Tibial nerve (tissue), 4 donors: Measurements from ENCODE around the gene STX8. TPM values are rescaled to one million over a fixed set of nuclear protein-coding genes. Genes with fewer than 3 reads are reported as not detected.

ENCODE experiments used
- DNase-seq, 2 donors: peaks; one replicate each; pipeline ENCODE4 v3.0.0-alpha.2; 2019; ENCODE audit warnings: low spot score in 2 of 2
- H3K27ac ChIP-seq, 4 donors: fragments of 200-600 bp; sonication (generic) in 3 of 4; one replicate each; pipeline ENCODE4 v1.5.1; 2017 to 2019; ENCODE audit warnings: mild to moderate bottlenecking in 1 of 4
- H3K27me3 ChIP-seq, 2 donors: fragments of 200-600 bp; sonication (generic) in 1 of 2; one replicate each; pipeline versions ENCODE4 v1.5.1 to v1.6.0; 2017 to 2019
- H3K36me3 ChIP-seq, 3 donors: fragments of 200-600 bp; sonication (generic); one replicate each; pipeline ENCODE4 v1.5.1; 2018 to 2019
- H3K4me1 ChIP-seq, 4 donors: fragments of 200-600 bp; sonication (generic) in 3 of 4; one replicate each; pipeline ENCODE4 v1.5.1; 2017 to 2019
- H3K4me3 ChIP-seq, 4 donors: fragments of 200-600 bp; sonication (generic) in 3 of 4; one replicate each; pipeline ENCODE4 v1.5.1; 2017 to 2019; ENCODE audit warnings: mild to moderate bottlenecking in 1 of 4, moderate library complexity in 1 of 4
- H3K9me3 ChIP-seq, 4 donors: fragments of 200-600 bp; sonication (generic) in 3 of 4; one replicate each; pipeline ENCODE4 v1.5.1; 2017 to 2019
- CTCF ChIP-seq, 5 experiments: fragments of 200-600 bp in 3 of 5; fragments of 450-650 bp in 2 of 5; sonication (generic) in 3 of 5; IDR thresholded peaks; one replicate each; pipeline ENCODE4 v1.5.1; 2016 to 2019; ENCODE audit warnings: antibody characterized with exemption in 5 of 5, mild to moderate bottlenecking in 3 of 5, moderate library complexity in 2 of 5
- EP300 ChIP-seq, 2 donors: sonication (generic); formaldehyde crosslinking; IDR thresholded peaks; one replicate each; pipeline ENCODE4 v1.6.1; 2017; ENCODE audit warnings: antibody characterized with exemption in 2 of 2, mild to moderate bottlenecking in 1 of 2
- POLR2A ChIP-seq, 2 donors: fragments of 450-650 bp; IDR thresholded peaks; one replicate each; pipeline ENCODE4 v1.6.1; 2017; ENCODE audit warnings: antibody characterized with exemption in 2 of 2, mild to moderate bottlenecking in 2 of 2, moderate library complexity in 2 of 2
- WGBS, 2 donors: methylation state at CpG; one replicate each; pipeline ENCODE4 v1.1.5; 2018; 5-methylcytosine and 5-hydroxymethylcytosine counted together
- total RNA-seq, 4 donors: library from RNA; depleted of rRNA; stranded (reverse); fragments of >200 nt; gene quantifications; one replicate each; pipeline ENCODE4 v1.1.0, GENCODE V29; 2016

The STX8 gene
- total RNA-seq, 4 donors from 2014 or later, result 57.7 to 97.2 (median 69.1) TPM

- no peaks in the 10 kb centered on the region for H3K27me3 ChIP-seq
- no peak overlapping the region for H3K27ac ChIP-seq
- H3K36me3 ChIP-seq, result peaks cover 0 to 7% (median 0%) of the 10 kb centered on the region in 3 donors
- H3K9me3 ChIP-seq, result peaks cover 0 to 10% (median 0%) of the 10 kb centered on the region in 4 donors
- no peak overlapping the region for H3K4me3 ChIP-seq
- peaks cover 0 to 10% (median 0%) of the 10 kb centered on the region in 4 donors for H3K4me1 ChIP-seq
- WGBS, 2 donors, result 92 to 100% methylated on average over 2 to 6 of the region's 6 CpGs
- TF ChIP-seq CTCF (IDR thresholded peaks at IDR 0.05) (no peak), EP300 (IDR thresholded peaks at IDR 0.05) (no peak), POLR2A (IDR thresholded peaks at IDR 0.05) (no peak)
- DNase-seq, result no peak
Observed at GRCh38 chr17:9232155-9232475, 343.5 kb downstream of the STX8 start.

GRCh38 chr17:9231449-9232154 lies 344.0 kb downstream of the STX8 start:
- Histone ChIP-seq H3K27me3 (no peaks in the 10 kb centered on the region), H3K4me3 (no peak overlapping the region), H3K9me3 (peaks cover 0 to 7% (median 0%) of the 10 kb centered on the region in 4 donors), H3K36me3 (peaks cover 0 to 2% (median 0%) of the 10 kb centered on the region in 3 donors), H3K4me1 (peaks cover 0 to 10% (median 0%) of the 10 kb centered on the region in 4 donors), H3K27ac (no peak overlapping the region)
- DNase-seq, result no peak
- 70 to 83% methylated on average over 12 to 22 of the region's 23 CpGs for WGBS, 2 donors
- no peak for TF ChIP-seq EP300 (IDR thresholded peaks at IDR 0.05)
- no peak for TF ChIP-seq CTCF (IDR thresholded peaks at IDR 0.05)
- no peak for TF ChIP-seq POLR2A (IDR thresholded peaks at IDR 0.05)

GRCh38 chr17:9230861-9231260 lies 344.8 kb downstream of the STX8 start:
- H3K4me3 ChIP-seq, result no peak overlapping the region
- no peak for DNase-seq
- no peak overlapping the region for H3K27ac ChIP-seq
- WGBS, 2 donors, result 88 to 100% methylated on average over 11 of the region's 11 CpGs
- no peaks in the 10 kb centered on the region for H3K36me3 ChIP-seq
- H3K4me1 ChIP-seq, result peaks cover 0 to 10% (median 0%) of the 10 kb centered on the region in 4 donors
- no peak for TF ChIP-seq CTCF (IDR thresholded peaks at IDR 0.05)
- TF ChIP-seq POLR2A (IDR thresholded peaks at IDR 0.05), result no peak
- no peak for TF ChIP-seq EP300 (IDR thresholded peaks at IDR 0.05)
- peaks cover 0 to 2% (median 0%) of the 10 kb centered on the region in 4 donors for H3K9me3 ChIP-seq
- no peaks in the 10 kb centered on the region for H3K27me3 ChIP-seq

- no peaks in the 10 kb centered on the region for H3K27me3 ChIP-seq
- H3K36me3 ChIP-seq, result no peaks in the 10 kb centered on the region
- WGBS, 2 donors, result 58 to 71% methylated on average over 13 to 15 of the region's 15 CpGs
- DNase-seq, result no peak
- TF ChIP-seq CTCF (IDR thresholded peaks at IDR 0.05) (no peak), EP300 (IDR thresholded peaks at IDR 0.05) (no peak), POLR2A (IDR thresholded peaks at IDR 0.05) (no peak)
- H3K4me3 ChIP-seq, result no peak overlapping the region
- no peaks in the 10 kb centered on the region for H3K9me3 ChIP-seq
- H3K4me1 ChIP-seq, result peaks cover 0 to 10% (median 0%) of the 10 kb centered on the region in 4 donors
- H3K27ac ChIP-seq, result no peak overlapping the region
Observed at GRCh38 chr17:9230346-9230745, 345.3 kb downstream of the STX8 start.

GRCh38 chr17:9229826-9230201 lies 345.8 kb downstream of the STX8 start:
- Histone ChIP-seq H3K9me3 (no peaks in the 10 kb centered on the region), H3K27ac (no peak overlapping the region), H3K36me3 (no peaks in the 10 kb centered on the region), H3K4me1 (peaks cover 0 to 10% (median 0%) of the 10 kb centered on the region in 4 donors), H3K27me3 (no peaks in the 10 kb centered on the region), H3K4me3 (no peak overlapping the region)
- TF ChIP-seq CTCF (IDR thresholded peaks at IDR 0.05) (no peak), POLR2A (IDR thresholded peaks at IDR 0.05) (no peak), EP300 (IDR thresholded peaks at IDR 0.05) (no peak)
- DNase-seq, result no peak
- WGBS, 2 donors, result 81 to 82% methylated on average over 9 of the region's 9 CpGs
